K562 (cell line): ENCODE data around the gene ZNF181. TPM values are rescaled to one million over a fixed set of nuclear protein-coding genes. Genes with fewer than 3 reads are reported as not detected.

ENCODE experiments used
- ATF7 ChIP-seq: fragments of 450-650 bp; IDR thresholded peaks from 2 replicates; pipeline ENCODE4 v1.7.1; 2014; ENCODE audit warnings: mild to moderate bottlenecking, moderate library complexity
- CHD7 ChIP-seq: fragments of 200-600 bp; sonication (generic); IDR thresholded peaks from one replicate; pipeline ENCODE4 v1.6.1; 2012; ENCODE audit warnings: mild to moderate bottlenecking, low read depth, low read length, inconsistent platforms
- CTBP1 ChIP-seq: fragments of 450-650 bp; IDR thresholded peaks from 2 replicates; pipeline ENCODE4 v1.6.1; 2016; ENCODE audit warnings: borderline replicate concordance
- FOS ChIP-seq: IDR thresholded peaks from 3 replicates; pipeline ENCODE4 v1.6.1; 2011; ENCODE audit not compliant: insufficient read length; ENCODE audit errors: extremely low read depth
- HIVEP1 ChIP-seq: fragments of 250-450 bp; sonication (Bioruptor Pico); IDR thresholded peaks from 2 replicates; pipeline ENCODE4 v1.4.0; 2020; ENCODE audit warnings: mild to moderate bottlenecking
- MBD1 ChIP-seq: fragments of 250-450 bp; sonication (Bioruptor Pico); IDR thresholded peaks from 2 replicates; pipeline ENCODE4 v1.8.0; 2022; ENCODE audit warnings: inconsistent platforms
- NONO ChIP-seq, 2 experiments: fragments of 200-400 bp in 1 of 2; fragments of 450-650 bp in 1 of 2; formaldehyde crosslinking in 1 of 2; IDR thresholded peaks; 2 replicates each; pipeline ENCODE4 v1.6.1; 2017; ENCODE audit warnings: low read depth in 2 of 2, mild to moderate bottlenecking in 2 of 2, moderate library complexity in 2 of 2, low read length in 1 of 2
- NR2F6 ChIP-seq: fragments of 450-650 bp; formaldehyde crosslinking; IDR thresholded peaks from 2 replicates; pipeline ENCODE4 v1.4.0; 2020; ENCODE audit warnings: mild to moderate bottlenecking
- TBP ChIP-seq: optimal IDR thresholded peaks from 2 replicates; pipeline ENCODE3; 2011; ENCODE audit warnings: low read depth, low read length, improper control_type of control experiment
- ZBTB26 ChIP-seq: fragments of 450-650 bp; formaldehyde crosslinking; IDR thresholded peaks from 2 replicates; pipeline ENCODE4 v1.4.0; 2022; ENCODE audit warnings: missing genetic modification characterization
- polyA plus RNA-seq, 8 experiments: library from polyadenylated mRNA; depleted of rRNA in 4 of 8; stranded (reverse) in 5 of 8; unstranded in 3 of 8; fragments of >200 nt; fragmentation: Nextera tagmentation in 2 of 8; fragmentation: Illumina TruSeq in 1 of 8; extraction: Ambion mirVana in 2 of 8; extraction: Trizol in 1 of 8; gene quantifications; 2 replicates each; pipeline versions ENCODE4 v1.2.1 to v1.2.3, GENCODE V29; 2011 to 2014; ENCODE audit warnings: inconsistent platforms in 1 of 8, missing spikeins in 1 of 8
- total RNA-seq, 7 experiments: library from RNA; depleted of rRNA in 6 of 7; stranded (reverse); fragments of >200 nt in 6 of 7; fragmentation: Illumina TruSeq in 2 of 7; extraction: Trizol in 2 of 7; gene quantifications; 2 replicates each; pipeline versions ENCODE4 v1.2.1 to v1.2.3, GENCODE V29; 2011 to 2021; ENCODE audit warnings: low replicate concordance in 1 of 7

Gene ZNF181
- total and polyA plus RNA-seq, 9 of the 15 experiments (the other 6 are each of a cell fraction or from before 2014, with no cell fraction given), result 4.3 to 20.3 (median 12.1) TPM

- TF ChIP-seq MBD1 (CRISPR knock-in tag) (peak; percentile 83; the same call in 1 of the 2 replicates), ZBTB26 (CRISPR knock-in tag) (no peak), FOS (no peak), CHD7 (no peak), HIVEP1 (CRISPR knock-in tag) (no peak), ATF7 (peak; percentile 37; the same call in 1 of the 2 replicates), NR2F6 (CRISPR knock-in tag) (no peak), CTBP1 (no peak), NONO (IDR thresholded peaks at IDR 0.05; ENCODE audit: low read depth in 2 of 2, low read length in 1 of 2) (no peak), TBP (peak; percentile 12)
Observed at GRCh38 chr19:34772697-34773554, 38.9 kb downstream of the ZNF181 start, which contains the start of gene ZNF599 (continued).
